GM18508 (cell line): ENCODE data around the gene ZMYND8.
"Not testable (repeated sequence)": the region's sequence is repeated elsewhere in the genome, so short reads cannot be mapped to it uniquely, and the experiment has no call there.

ENCODE experiments used
- ATAC-seq: cut with Tn5 transposase; IDR thresholded peaks from one replicate; pipeline ENCODE4 v1.9.1; 2021; ENCODE audit warnings: moderate number of reproducible peaks; ENCODE audit not compliant: insufficient read depth, unreplicated experiment

ZMYND8 gene

GRCh38 chr20:47314647-47315338, 41.7 kb downstream of the ZMYND8 start:
- ATAC-seq, result no peak

GRCh38 chr20:47311967-47312681, 44.4 kb downstream of the ZMYND8 start:
- ATAC-seq, result no peak

- ATAC-seq, result no peak
Measured at GRCh38 chr20:47311211-47311610, 45.3 kb downstream of the ZMYND8 start.

- no peak for ATAC-seq
Measured at GRCh38 chr20:47310729-47311128, 45.8 kb downstream of the ZMYND8 start.

GRCh38 chr20:47309806-47310426, 46.6 kb downstream of the ZMYND8 start:
- ATAC-seq, result no peak

- no peak for ATAC-seq
Measured at GRCh38 chr20:47309394-47309793, 47.1 kb downstream of the ZMYND8 start.

GRCh38 chr20:47307569-47307968, 48.9 kb downstream of the ZMYND8 start:
- ATAC-seq, result not testable (repeated sequence)

GRCh38 chr20:47306755-47307370, 49.6 kb downstream of the ZMYND8 start:
- ATAC-seq, result no peak

GRCh38 chr20:47306095-47306494, 50.4 kb downstream of the ZMYND8 start:
- no peak for ATAC-seq

- no peak for ATAC-seq
Measured at GRCh38 chr20:47305667-47306066, 50.8 kb downstream of the ZMYND8 start.

GRCh38 chr20:47304287-47304686, 52.2 kb downstream of the ZMYND8 start:
- no peak for ATAC-seq

GRCh38 chr20:47303736-47304135, 52.8 kb downstream of the ZMYND8 start:
- no peak for ATAC-seq

GRCh38 chr20:47300071-47300470, 56.4 kb downstream of the ZMYND8 start:
- ATAC-seq, result no peak

GRCh38 chr20:47298624-47299023, 57.9 kb downstream of the ZMYND8 start:
- no peak for ATAC-seq

- ATAC-seq, result no peak
Measured at GRCh38 chr20:47297746-47298145, 58.8 kb downstream of the ZMYND8 start.

- ATAC-seq, result no peak
Measured at GRCh38 chr20:47296950-47297349, 59.5 kb downstream of the ZMYND8 start.

- no peak for ATAC-seq
Measured at GRCh38 chr20:47295921-47296426, 60.5 kb downstream of the ZMYND8 start.

GRCh38 chr20:47295129-47295813, 61.2 kb downstream of the ZMYND8 start:
- no peak for ATAC-seq

- no peak for ATAC-seq
Measured at GRCh38 chr20:47293631-47294030, 62.9 kb downstream of the ZMYND8 start.

GRCh38 chr20:47292581-47292980, 63.9 kb downstream of the ZMYND8 start:
- no peak for ATAC-seq
